OCI-LY1 (cell line): Measurements from ENCODE around the gene GNAO1.

ENCODE experiments used
- CTCF ChIP-seq: fragments of 200-600 bp; sonication (generic), shearing (Covaris generic); IDR thresholded peaks from 2 replicates; pipeline ENCODE4 v1.5.1; 2017; ENCODE audit warnings: mild to moderate bottlenecking, antibody characterized with exemption, low read length, moderate library complexity, mixed read lengths
- EZH2 ChIP-seq: fragments of 200-600 bp; sonication (generic), shearing (Covaris generic); IDR thresholded peaks from 2 replicates; pipeline ENCODE4 v1.8.0; 2017; ENCODE audit warnings: borderline replicate concordance, mixed run types, mild to moderate bottlenecking, antibody characterized with exemption, low read length, moderate library complexity, mixed read lengths

GRCh38 chr16:56191835-56192634 lies 746 bp downstream of the GNAO1 start:
- no peak for TF ChIP-seq CTCF
- TF ChIP-seq EZH2, result no peak
